ENCODE data around the gene GAS2L1. TPM values are rescaled to one million over a fixed set of nuclear protein-coding genes. Genes with fewer than 3 reads are reported as not detected.

Gene GAS2L1
- total RNA-seq, 1 experiment from 2014 or later, result 8.0 TPM

DNA sequence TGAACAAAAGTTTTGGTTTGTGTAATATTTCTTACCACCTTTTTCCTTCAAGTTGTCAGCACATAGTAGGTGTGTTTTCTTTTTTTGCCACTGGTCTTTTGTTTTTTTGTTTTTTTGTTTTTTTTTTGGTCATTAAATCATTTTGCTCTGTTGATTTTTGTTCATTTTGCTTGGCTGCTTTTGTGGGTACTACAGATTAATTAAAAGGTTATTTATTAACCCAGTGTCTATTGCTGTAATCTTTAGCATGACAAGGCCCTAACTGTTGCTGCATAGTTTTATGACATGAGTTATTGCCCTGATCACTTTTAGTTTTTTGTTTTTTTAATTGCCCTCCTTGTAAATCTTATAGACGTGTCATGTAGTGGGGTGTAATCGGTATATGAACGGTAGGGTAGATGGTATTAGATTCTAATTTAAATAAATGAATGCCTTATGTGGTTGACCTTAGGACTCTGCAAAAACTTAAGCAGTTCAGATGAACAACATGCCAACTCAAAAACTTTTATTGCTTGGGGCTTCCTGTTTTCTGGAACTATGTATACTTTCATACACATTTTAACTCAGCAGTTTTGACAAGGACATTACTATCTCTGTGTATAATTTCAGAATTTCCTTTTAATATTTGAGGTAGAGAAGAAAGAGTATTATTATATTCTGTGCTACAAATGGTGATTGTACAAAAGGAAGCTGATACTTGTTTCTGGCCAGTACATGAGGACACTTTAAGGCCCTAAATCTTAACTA lies 30.5 kb upstream of the GAS2L1 start:
- Histone ChIP-seq H4K8ac (replicated peaks; ENCODE audit: insufficient read length, low read depth, low read length) (no peak overlapping the region), H3K14ac (ENCODE audit: insufficient read depth, low read length) (no peak overlapping the region), H4K91ac (ENCODE audit: insufficient read length, low read depth, low read length) (no peak overlapping the region), H2BK15ac (ENCODE audit: low read depth, low read length) (no peak overlapping the region), H2BK5ac (ENCODE audit: insufficient read length, low read length) (no peak overlapping the region), H3K9ac (ENCODE audit: extremely low read depth, insufficient read length, low read length) (no peak overlapping the region), H3K4me2 (ENCODE audit: insufficient read depth, insufficient read length, low read length) (no peak overlapping the region), H2AFZ (ENCODE audit: low read length) (no peak overlapping the region), H3T11ph (ENCODE audit: low read length) (no peak overlapping the region), H3K23ac (ENCODE audit: insufficient read length, low read depth, low read length) (no peak overlapping the region), H3K4ac (ENCODE audit: low read depth, low read length) (no peak overlapping the region), H3K79me2 (ENCODE audit: insufficient read depth, low read length) (peaks cover 36% of the 10 kb centered on the region), H2BK120ac (ENCODE audit: low read depth, low read length, poor library complexity, severe bottlenecking) (no peak overlapping the region), H3K4me1 (ENCODE audit: insufficient read depth, low read length) (no peaks in the 10 kb centered on the region), H3K79me1 (ENCODE audit: insufficient read depth, low read depth, low read length, poor library complexity, severe bottlenecking) (peaks cover 5% of the 10 kb centered on the region), H3K23me2 (ENCODE audit: insufficient read length, low read depth, low read length, poor library complexity, severe bottlenecking) (no peaks in the 10 kb centered on the region), H2AK5ac (ENCODE audit: insufficient read length, low read length) (no peak overlapping the region), H3K27me3 (ENCODE audit: insufficient read depth, low read length) (no peaks in the 10 kb centered on the region), H4K5ac (ENCODE audit: insufficient read length, low read depth, low read length) (no peak overlapping the region), H3K9me3 (ENCODE audit: control insufficient read depth, low read depth, low read length) (no peaks in the 10 kb centered on the region), H2BK12ac (ENCODE audit: insufficient read length, low read depth, low read length) (no peak overlapping the region), H4K20me1 (ENCODE audit: control insufficient read depth, insufficient read depth, insufficient read length) (no peaks in the 10 kb centered on the region), H3K27ac (ENCODE audit: insufficient read length, low read depth, low read length) (no peak overlapping the region), H3K56ac (ENCODE audit: insufficient read length, low read depth, low read length) (no peak overlapping the region), H3K18ac (ENCODE audit: insufficient read length, low read depth, low read length) (no peak overlapping the region), H2BK20ac (ENCODE audit: low read depth, low read length, poor library complexity, severe bottlenecking) (no peak overlapping the region)
- TF ChIP-seq, protein P1, sequence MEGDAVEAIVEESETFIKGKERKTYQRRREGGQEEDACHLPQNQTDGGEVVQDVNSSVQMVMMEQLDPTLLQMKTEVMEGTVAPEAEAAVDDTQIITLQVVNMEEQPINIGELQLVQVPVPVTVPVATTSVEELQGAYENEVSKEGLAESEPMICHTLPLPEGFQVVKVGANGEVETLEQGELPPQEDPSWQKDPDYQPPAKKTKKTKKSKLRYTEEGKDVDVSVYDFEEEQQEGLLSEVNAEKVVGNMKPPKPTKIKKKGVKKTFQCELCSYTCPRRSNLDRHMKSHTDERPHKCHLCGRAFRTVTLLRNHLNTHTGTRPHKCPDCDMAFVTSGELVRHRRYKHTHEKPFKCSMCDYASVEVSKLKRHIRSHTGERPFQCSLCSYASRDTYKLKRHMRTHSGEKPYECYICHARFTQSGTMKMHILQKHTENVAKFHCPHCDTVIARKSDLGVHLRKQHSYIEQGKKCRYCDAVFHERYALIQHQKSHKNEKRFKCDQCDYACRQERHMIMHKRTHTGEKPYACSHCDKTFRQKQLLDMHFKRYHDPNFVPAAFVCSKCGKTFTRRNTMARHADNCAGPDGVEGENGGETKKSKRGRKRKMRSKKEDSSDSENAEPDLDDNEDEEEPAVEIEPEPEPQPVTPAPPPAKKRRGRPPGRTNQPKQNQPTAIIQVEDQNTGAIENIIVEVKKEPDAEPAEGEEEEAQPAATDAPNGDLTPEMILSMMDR (conservative IDR thresholded peaks at IDR 0.05), result no peak
- Mint-ChIP-seq H3K27me3 (ENCODE audit: low read depth) (no peaks in the 10 kb centered on the region), H3K27ac (peak overlapping the region in 2 of 3 experiments; percentile 21 to 31; a peak in 2 of 7 replicates), H3K36me3 (ENCODE audit: insufficient read depth in 1 of 3, low read depth in 3 of 3) (peaks cover 75 to 98% (median 96%) of the 10 kb centered on the region in 3 experiments), H3K4me3 (no peak overlapping the region), H3K9me3 (no peaks in the 10 kb centered on the region), H3K4me1 (peaks cover 18% of the 10 kb centered on the region in 2 experiments)
- DNase-seq, result no peak
- WGBS (ENCODE audit: extremely low coverage, insufficient read length, low lambda C conversion rate), result 100% methylated on average over 3 of the region's 3 CpGs
